Nephron progenitor cell (in vitro differentiated cells): ENCODE results near the gene CCNL1.

ENCODE experiments used
- DNase-seq: peaks from one replicate; pipeline ENCODE4 v3.0.0; 2021
- H3K27ac Mint-ChIP-seq: 2 replicates; pipeline ENCODE4 v1.8.0; 2021; ENCODE audit warnings: mild to moderate bottlenecking, moderate library complexity, mixed read lengths
- H3K27me3 Mint-ChIP-seq: 2 replicates; pipeline ENCODE4 v1.8.0; 2021; ENCODE audit warnings: mild to moderate bottlenecking, low read depth, mixed read lengths; ENCODE audit not compliant: poor library complexity
- H3K36me3 Mint-ChIP-seq: 2 replicates; pipeline ENCODE4 v1.8.0; 2021; ENCODE audit warnings: low read depth, mixed read lengths
- H3K4me1 Mint-ChIP-seq: 2 replicates; pipeline ENCODE4 v1.8.0; 2021; ENCODE audit warnings: mixed read lengths
- H3K4me3 Mint-ChIP-seq: 2 replicates; pipeline ENCODE4 v1.8.0; 2021; ENCODE audit warnings: mild to moderate bottlenecking, moderate library complexity, mixed read lengths
- H3K9me3 Mint-ChIP-seq: 2 replicates; pipeline ENCODE4 v1.8.0; 2021; ENCODE audit warnings: mild to moderate bottlenecking, moderate library complexity, mixed read lengths
- CTCF ChIP-seq: fragments of 200-600 bp; sonication (generic); IDR thresholded peaks from 2 replicates; pipeline ENCODE4 v1.5.0; 2021; ENCODE audit warnings: antibody characterized with exemption

Gene CCNL1

GRCh38 chr3:157100608-157101396 lies 59.1 kb downstream of the CCNL1 start:
- Mint-ChIP-seq H3K4me1 (peaks cover 28% of the 10 kb centered on the region), H3K27ac (no peak overlapping the region), H3K27me3 (peaks cover 12% of the 10 kb centered on the region), H3K36me3 (no peaks in the 10 kb centered on the region), H3K9me3 (no peaks in the 10 kb centered on the region), H3K4me3 (no peak overlapping the region)
- no peak for DNase-seq
- TF ChIP-seq CTCF: no peak

GRCh38 chr3:157100096-157100477 lies 59.9 kb downstream of the CCNL1 start:
- Mint-ChIP-seq H3K36me3 (no peaks in the 10 kb centered on the region), H3K27ac (no peak overlapping the region), H3K9me3 (no peaks in the 10 kb centered on the region), H3K4me1 (peaks cover 21% of the 10 kb centered on the region), H3K4me3 (no peak overlapping the region), H3K27me3 (peaks cover 14% of the 10 kb centered on the region)
- TF ChIP-seq CTCF: no peak
- no peak for DNase-seq

GRCh38 chr3:157099326-157100095 lies 60.4 kb downstream of the CCNL1 start:
- peaks cover 18% of the 10 kb centered on the region for H3K27me3 Mint-ChIP-seq
- no peak for DNase-seq
- H3K27ac Mint-ChIP-seq: no peak overlapping the region

GRCh38 chr3:157098823-157099185 lies 61.1 kb downstream of the CCNL1 start:
- no peak overlapping the region for H3K27ac Mint-ChIP-seq
- no peaks in the 10 kb centered on the region for H3K36me3 Mint-ChIP-seq
- H3K27me3 Mint-ChIP-seq: peaks cover 18% of the 10 kb centered on the region
- H3K9me3 Mint-ChIP-seq: no peaks in the 10 kb centered on the region
- no peak overlapping the region for H3K4me3 Mint-ChIP-seq
- peaks cover 14% of the 10 kb centered on the region for H3K4me1 Mint-ChIP-seq
- TF ChIP-seq CTCF: no peak
- DNase-seq: no peak

More at GRCh38 chr3:157099326-157100095, 60.4 kb downstream of the CCNL1 start:
- Mint-ChIP-seq H3K36me3 (no peaks in the 10 kb centered on the region), H3K9me3 (no peaks in the 10 kb centered on the region), H3K4me3 (no peak overlapping the region), H3K4me1 (peaks cover 20% of the 10 kb centered on the region)
- no peak for TF ChIP-seq CTCF

GRCh38 chr3:157098121-157098822 lies 61.7 kb downstream of the CCNL1 start:
- no peak for TF ChIP-seq CTCF
- no peak for DNase-seq
- Mint-ChIP-seq H3K9me3 (no peaks in the 10 kb centered on the region), H3K4me3 (no peak overlapping the region), H3K27me3 (peaks cover 18% of the 10 kb centered on the region), H3K27ac (no peak overlapping the region), H3K36me3 (no peaks in the 10 kb centered on the region), H3K4me1 (peaks cover 14% of the 10 kb centered on the region)
